SK-N-SH (cell line): ENCODE data around the gene TSPAN13.

Source experiments
- CTCF ChIP-seq: fragments of 200-600 bp; sonication (generic); IDR thresholded peaks from 2 replicates; pipeline ENCODE4 v1.6.1; 2017; ENCODE audit warnings: antibody characterized with exemption, mild to moderate bottlenecking, moderate library complexity
- EP300 ChIP-seq, 2 experiments: IDR thresholded peaks; 2 replicates each; pipeline versions ENCODE4 v1.4.0 to v1.6.1; 2012; ENCODE audit warnings: borderline replicate concordance in 1 of 2, low read depth in 1 of 2, low read length in 1 of 2
- EZH2phosphoT487 ChIP-seq: fragments of 200-600 bp; sonication (generic); IDR thresholded peaks from 2 replicates; pipeline ENCODE4 v1.6.1; 2017; ENCODE audit warnings: low read depth, mixed run types, mild to moderate bottlenecking, antibody characterized with exemption, moderate library complexity, borderline replicate concordance
- MAX ChIP-seq: IDR thresholded peaks from 2 replicates; pipeline ENCODE4 v1.4.0; 2012; ENCODE audit warnings: low read depth
- POLR2AphosphoS5 ChIP-seq: IDR thresholded peaks from 2 replicates; pipeline ENCODE4 v1.6.1; 2012; ENCODE audit warnings: low read depth, low read length
- RAD21 ChIP-seq: IDR thresholded peaks from 2 replicates; pipeline ENCODE4 v1.6.1; 2012; ENCODE audit warnings: mild to moderate bottlenecking, low read length
- RFX5 ChIP-seq: IDR thresholded peaks from 2 replicates; pipeline ENCODE4 v1.6.1; 2012; ENCODE audit warnings: mild to moderate bottlenecking, improper control_type of control experiment, low read length
- TAF1 ChIP-seq: IDR thresholded peaks from 2 replicates; pipeline ENCODE4 v1.6.1; 2012; ENCODE audit warnings: low read depth, mild to moderate bottlenecking, low read length, moderate library complexity, borderline replicate concordance

DNA sequence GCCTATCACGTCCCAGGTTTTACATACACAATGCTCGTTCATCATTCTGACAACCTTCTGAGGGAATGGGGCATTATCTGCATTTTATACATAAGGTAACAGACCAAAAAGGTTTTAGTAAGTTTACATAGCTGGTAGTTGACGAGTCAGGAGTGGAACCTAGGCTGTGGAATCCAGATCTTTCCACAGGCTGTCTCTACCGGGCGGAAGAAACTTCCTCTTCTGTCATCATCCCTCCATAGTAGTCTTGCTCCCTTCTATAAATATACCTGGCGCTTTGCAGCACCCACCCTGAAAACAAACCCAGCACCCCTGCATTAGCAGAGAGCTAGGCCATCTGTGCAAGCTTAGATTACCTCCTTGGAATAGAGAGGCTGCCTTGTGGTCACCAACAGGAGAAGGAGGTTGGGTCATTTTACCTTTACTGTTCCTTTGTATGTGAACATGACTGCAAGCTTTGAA is 1.3 kb downstream of the TSPAN13 start:
- TF ChIP-seq CTCF = no peak
- no peak for TF ChIP-seq TAF1
- TF ChIP-seq RFX5 = no peak
- TF ChIP-seq RAD21 = no peak
- no peak for TF ChIP-seq MAX
- TF ChIP-seq EP300 (IDR thresholded peaks at IDR 0.05; ENCODE audit: borderline replicate concordance in 1 of 2, low read depth in 1 of 2, low read length in 1 of 2) = no peak
- TF ChIP-seq POLR2AphosphoS5 = no peak
- TF ChIP-seq EZH2phosphoT487 = no peak
